Endothelial cell of umbilical vein (primary cell): Measurements from ENCODE around the gene GPANK1. TPM values are rescaled to one million over a fixed set of nuclear protein-coding genes. Genes with fewer than 3 reads are reported as not detected.

Experiments
- BruUV-seq: library from RNA; stranded (reverse); fragments of 400-500 nt; replicated peaks from 2 replicates; lab custom pipeline; 2021; lab: Mats Ljungman, UMichigan
- CTCF ChIA-PET: fragments of 300-600, 350-600 bp; sonication (Branson Sonifier 250); formaldehyde crosslinking; loops from one replicate; lab custom pipeline; 2021; ENCODE audit warnings: antibody characterized with exemption, inconsistent platforms; lab: Charles Lee
- POLR2A ChIA-PET: fragments of 300-600, 350-600 bp; sonication (Branson Sonifier 250); formaldehyde crosslinking; loops from one replicate; lab custom pipeline; 2021; ENCODE audit warnings: antibody characterized with exemption, inconsistent platforms; lab: Charles Lee
- DNase-seq: peaks from one replicate; pipeline ENCODE4 v3.0.0-alpha.2; 2011; ENCODE audit warnings: low read depth, low spot score
- FAIRE-seq: peaks from 2 replicates; lab custom pipeline; 2011; peaks lifted over from hg19 to GRCh38; lab: Jason Lieb, UNC
- H2AFZ ChIP-seq: 2 replicates; pipeline ENCODE4 v1.6.0; 2012; ENCODE audit warnings: low read depth, low read length, control low read depth, inconsistent platforms
- H3K27ac ChIP-seq: 2 replicates; pipeline ENCODE4 v1.5.1; 2011; ENCODE audit warnings: low read depth, mild to moderate bottlenecking, control low read depth, low read length, moderate library complexity; ENCODE audit not compliant: insufficient read depth
- H3K27me3 ChIP-seq, 2 experiments: 2 replicates each; pipeline versions ENCODE4 v1.6.0 to v1.6.1; 2011; ENCODE audit warnings: low read length in 2 of 2, mixed read lengths in 1 of 2; ENCODE audit not compliant: control insufficient read depth in 2 of 2, insufficient read depth in 2 of 2
- H3K36me3 ChIP-seq, 2 experiments: 2 replicates in 1 of 2; 3 replicates in 1 of 2; pipeline ENCODE4 v1.5.1; 2011; ENCODE audit warnings: low read length in 2 of 2, mild to moderate bottlenecking in 1 of 2, moderate library complexity in 1 of 2; ENCODE audit not compliant: control insufficient read depth in 2 of 2, insufficient read depth in 2 of 2; ENCODE audit errors: extremely low read depth in 1 of 2
- H3K4me1 ChIP-seq: 3 replicates; pipeline ENCODE4 v1.5.1; 2011; ENCODE audit warnings: mild to moderate bottlenecking, low read length; ENCODE audit not compliant: control insufficient read depth, insufficient read depth; ENCODE audit errors: extremely low read depth
- H3K4me2 ChIP-seq: 2 replicates; pipeline ENCODE4 v1.6.1; 2011; ENCODE audit warnings: low read length, control low read depth, mixed read lengths; ENCODE audit not compliant: insufficient read depth
- H3K4me3 ChIP-seq, 3 experiments: fragments of 200-600 bp in 1 of 3; sonication (generic), shearing (Covaris generic) in 1 of 3; replicated peaks in 1 of 3; 2 replicates each; pipeline ENCODE4 v1.5.1; 2011 to 2016; ENCODE audit warnings: control low read depth in 3 of 3, low read length in 3 of 3, mild to moderate bottlenecking in 2 of 3, inconsistent platforms in 1 of 3, low read depth in 1 of 3, moderate library complexity in 1 of 3; ENCODE audit not compliant: insufficient read depth in 1 of 3
- H3K79me2 ChIP-seq: 2 replicates; pipeline ENCODE4 v1.6.0; 2012; ENCODE audit warnings: low read length, inconsistent platforms; ENCODE audit not compliant: control insufficient read depth, insufficient read depth
- H3K9ac ChIP-seq: replicated peaks from 2 replicates; pipeline ENCODE3; 2011; ENCODE audit warnings: low read length, control low read depth; ENCODE audit not compliant: insufficient read depth; ENCODE audit errors: extremely low read depth
- H3K9me1 ChIP-seq: replicated peaks from 3 replicates; pipeline ENCODE4 v1.6.0; 2011; ENCODE audit warnings: mild to moderate bottlenecking, low read length; ENCODE audit not compliant: control insufficient read depth, insufficient read depth; ENCODE audit errors: extremely low read depth
- H3K9me3 ChIP-seq: replicated peaks from 2 replicates; pipeline ENCODE4 v1.5.1; 2012; ENCODE audit warnings: low read length, inconsistent platforms; ENCODE audit not compliant: control insufficient read depth, insufficient read depth
- H4K20me1 ChIP-seq: replicated peaks from 2 replicates; pipeline ENCODE3; 2011; ENCODE audit warnings: mild to moderate bottlenecking, low read length; ENCODE audit not compliant: control insufficient read depth, insufficient read depth; ENCODE audit errors: extremely low read depth
- CTCF ChIP-seq, 2 donors: IDR thresholded peaks; 1 replicate in 1 of 2; 2 replicates in 1 of 2; pipeline ENCODE4 v1.5.1; 2011; ENCODE audit warnings: low read length in 2 of 2, mild to moderate bottlenecking in 2 of 2, moderate library complexity in 2 of 2, control low read depth in 1 of 2, inconsistent platforms in 1 of 2, low read depth in 1 of 2; ENCODE audit not compliant: insufficient read depth in 1 of 2; ENCODE audit errors: extremely low read depth in 1 of 2
- EZH2 ChIP-seq: IDR thresholded peaks from 2 replicates; pipeline ENCODE4 v1.6.1; 2012; ENCODE audit warnings: borderline replicate concordance, low read depth, mild to moderate bottlenecking, moderate library complexity, low read length, inconsistent platforms; ENCODE audit not compliant: severe bottlenecking
- FOS ChIP-seq: IDR thresholded peaks from 2 replicates; pipeline ENCODE4 v1.6.1; 2011; ENCODE audit warnings: mild to moderate bottlenecking, low read length, moderate library complexity, borderline replicate concordance; ENCODE audit not compliant: insufficient read depth
- GATA2 ChIP-seq: IDR thresholded peaks from 2 replicates; pipeline ENCODE4 v1.7.0; 2011; ENCODE audit warnings: low read depth, mild to moderate bottlenecking, moderate library complexity, mixed read lengths, low read length; ENCODE audit not compliant: insufficient read length, insufficient read depth
- JUN ChIP-seq: IDR thresholded peaks from 2 replicates; pipeline ENCODE4 v1.6.1; 2011; ENCODE audit warnings: borderline replicate concordance, low read depth; ENCODE audit not compliant: insufficient read length, insufficient read depth
- MAX ChIP-seq: IDR thresholded peaks from 2 replicates; pipeline ENCODE4 v1.6.1; 2011; ENCODE audit not compliant: insufficient read depth, insufficient read length
- MYC ChIP-seq: IDR thresholded peaks from one replicate; pipeline ENCODE4 v1.6.1; 2011; ENCODE audit warnings: mild to moderate bottlenecking, low read depth, low read length
- POLR2A ChIP-seq: IDR thresholded peaks from 2 replicates; pipeline ENCODE4 v1.6.1; 2012; ENCODE audit warnings: low read depth, mild to moderate bottlenecking, control low read depth, low read length
- POLR2AphosphoS5 ChIP-seq: IDR thresholded peaks from 2 replicates; pipeline ENCODE4 v1.6.1; 2012; ENCODE audit warnings: low read depth, mild to moderate bottlenecking, control low read depth, low read length, moderate library complexity; ENCODE audit not compliant: insufficient read depth
- dilution Hi-C: fragments of 300-500 bp; cut with MboI; formaldehyde crosslinking; loops from one replicate; pipeline ENCODE4 v1.15.0; 2019; ENCODE audit warnings: low sequenced_read_pairs; ENCODE audit not compliant: extremely low pct_ligation_motif_present
- intact Hi-C: fragments of 100-400 bp; cut with micrococcal nuclease; formaldehyde crosslinking; loops from one replicate; pipeline ENCODE4 v1.10.0; 2022
- polyA plus RNA-seq, 4 experiments: library from polyadenylated mRNA; depleted of rRNA in 3 of 4; stranded (reverse) in 3 of 4; unstranded in 1 of 4; fragments of >200 nt; gene quantifications; 2 replicates each; pipeline versions ENCODE4 v1.2.1 to v1.2.3, GENCODE V29; 2011 to 2012; ENCODE audit warnings: missing spikeins in 1 of 4
- total RNA-seq: library from RNA; stranded (reverse); gene quantifications from 2 replicates; pipeline ENCODE4 v1.2.3, GENCODE V29; 2021

Gene GPANK1
- total and polyA plus RNA-seq, 2 donors (not counting 3 experiments of a cell fraction or from before 2014, with no cell fraction given): 12.6 to 17.5 TPM

DNA sequence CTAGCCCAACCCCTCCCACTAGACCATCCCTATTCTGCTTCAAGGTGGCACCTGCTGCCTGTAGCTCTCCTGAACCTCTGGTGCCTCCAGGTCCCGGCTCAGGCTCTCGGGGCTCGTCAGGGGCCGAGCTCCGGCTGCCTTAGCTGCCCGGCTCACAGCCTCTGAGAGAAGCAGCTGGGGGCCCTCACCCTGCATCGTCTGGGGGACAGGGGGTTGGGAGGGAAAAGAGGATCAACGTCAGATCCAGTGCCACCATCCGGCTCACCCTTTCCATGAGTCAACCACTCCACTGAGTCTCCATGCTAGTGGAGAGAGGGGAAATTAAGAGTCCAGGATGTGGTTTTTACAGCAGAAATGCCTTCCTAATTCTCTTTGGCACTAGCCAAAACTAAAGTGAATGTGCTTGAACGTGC lies 25.3 kb downstream of the GPANK1 start:
- dilution Hi-C loops: no loop called here
- FAIRE-seq: no peak
- H4K20me1 ChIP-seq: no peaks in the 10 kb centered on the region

More for the DNA sequence above, 25.3 kb downstream of the GPANK1 start:
- Histone ChIP-seq H3K79me2 (no peaks in the 10 kb centered on the region), H2AFZ (no peak overlapping the region), H3K9me3 (no peaks in the 10 kb centered on the region), H3K4me2 (no peak overlapping the region), H3K4me3 (no peak overlapping the region), H3K9me1 (no peaks in the 10 kb centered on the region), H3K27me3 (no peaks in the 10 kb centered on the region), H3K4me1 (no peaks in the 10 kb centered on the region), H3K9ac (no peak overlapping the region), H3K36me3 (peaks cover 37 to 72% of the 10 kb centered on the region in 2 experiments), H3K27ac (no peak overlapping the region)
- CTCF ChIA-PET: interaction anchor here (1.3 to 2.5 kb wide), 7 partner anchors 12 to 191 kb away, joined by 3 to 10 read pairs (median 4); partner anchors contain the start of genes ATP6V1G2, BAG6 and GPANK1
- no TSS peak for BruUV-seq
- no peak for TF ChIP-seq EZH2
- no peak for TF ChIP-seq FOS
- no peak for TF ChIP-seq CTCF (IDR thresholded peaks at IDR 0.05; ENCODE audit: extremely low read depth in 1 of 2, insufficient read depth in 1 of 2, low read depth in 1 of 2, low read length in 2 of 2)
- TF ChIP-seq POLR2AphosphoS5: no peak
- no peak for TF ChIP-seq POLR2A
- no peak for TF ChIP-seq MAX
- TF ChIP-seq MYC: no peak
- no peak for TF ChIP-seq GATA2
- no peak for TF ChIP-seq JUN
- POLR2A ChIA-PET: interaction anchor here (1.1 to 2.2 kb wide), 3 partner anchors 12 to 188 kb away, joined by 3 to 10 read pairs (median 4); partner anchors contain the start of genes BAG6, GPANK1 and HSPA1B
- intact Hi-C loops: no loop called here
- no peak for DNase-seq
